HG03139 (cell line): ENCODE results near the gene DPYD.

ENCODE experiments used
- ATAC-seq: cut with Tn5 transposase; IDR thresholded peaks from one replicate; pipeline ENCODE4 v1.9.1; 2021; ENCODE audit not compliant: unreplicated experiment

DPYD gene

GRCh38 chr1:97070376-97070775 lies 850.5 kb downstream of the DPYD start:
- no peak for ATAC-seq

GRCh38 chr1:97069312-97069711 lies 851.5 kb downstream of the DPYD start:
- ATAC-seq: no peak

DNA sequence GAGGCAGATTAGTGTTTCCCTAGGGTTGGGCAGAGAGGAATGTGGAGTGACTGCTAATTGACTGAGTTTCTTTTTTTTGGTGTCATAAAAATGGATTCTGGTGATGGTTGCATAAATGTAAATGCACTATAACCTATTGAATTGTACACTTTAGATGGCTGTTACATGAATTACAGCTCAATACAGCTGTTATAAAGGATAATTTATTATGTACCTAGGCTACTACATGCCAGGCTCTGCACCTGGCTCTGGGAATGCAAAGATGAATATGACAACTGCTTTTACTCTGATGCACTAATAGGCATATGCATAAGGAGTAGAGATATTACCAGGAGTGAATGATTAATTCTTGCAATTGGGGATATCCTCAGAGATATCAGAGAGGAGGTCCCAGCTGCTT lies 854.0 kb downstream of the DPYD start:
- no peak for ATAC-seq

DNA sequence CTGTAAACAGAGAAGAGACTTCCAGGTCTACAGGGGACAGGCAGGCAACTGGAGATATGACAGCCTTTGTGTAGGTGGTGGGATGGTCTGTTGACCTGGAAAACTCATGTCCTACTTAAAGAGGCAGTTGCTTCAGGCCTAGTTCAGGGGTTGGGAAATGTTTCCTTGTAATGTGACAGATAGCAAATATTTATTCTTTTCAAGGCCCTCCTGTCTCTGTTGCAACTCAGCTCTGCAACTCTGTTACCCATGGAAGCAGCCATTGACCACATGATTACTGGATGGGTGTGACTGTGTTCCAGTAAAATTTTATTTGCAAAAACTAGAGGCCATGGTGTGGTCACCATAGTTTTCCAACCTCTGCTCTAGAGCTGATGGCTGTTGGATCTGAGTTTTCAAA lies 857.3 kb downstream of the DPYD start:
- no peak for ATAC-seq

DNA sequence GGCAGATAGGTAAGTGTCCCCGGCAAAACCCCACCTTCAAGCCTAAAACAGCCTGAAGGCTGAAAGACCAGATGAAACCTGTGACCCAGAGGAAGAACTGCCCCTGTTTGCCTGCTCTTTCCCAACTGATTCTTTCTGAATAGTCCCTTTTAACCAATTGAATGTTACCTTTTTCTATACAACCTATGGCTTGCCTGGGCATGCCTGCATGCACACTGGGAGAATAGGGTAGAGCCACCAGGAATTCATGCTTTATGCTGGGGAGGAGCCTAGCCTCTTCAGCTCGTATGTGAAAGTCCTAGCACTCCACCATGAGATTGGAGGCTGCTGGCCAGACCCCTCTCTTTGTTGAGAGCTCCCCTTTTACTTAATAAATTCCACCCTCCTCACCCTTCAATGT lies 859.2 kb downstream of the DPYD start:
- ATAC-seq: no peak

DNA sequence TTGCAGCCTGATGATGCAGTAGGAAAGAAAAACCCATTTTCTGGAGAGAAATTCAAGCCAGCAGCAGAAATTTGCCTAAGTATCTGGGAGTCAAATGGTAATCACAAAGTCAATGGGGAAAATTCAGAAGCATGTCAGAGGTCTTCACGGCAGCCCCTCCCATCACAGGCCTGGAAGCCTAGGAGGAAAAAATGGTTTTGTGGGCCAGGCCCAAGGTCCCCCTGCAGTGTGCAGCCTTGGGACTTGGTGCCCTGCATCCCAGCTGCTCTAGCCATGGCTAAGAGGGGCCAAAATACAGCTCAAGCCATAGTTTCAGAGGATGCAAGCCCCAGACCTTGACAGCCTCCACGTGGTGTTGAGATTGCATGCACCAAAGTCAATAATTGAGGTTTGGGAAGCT lies 864.4 kb downstream of the DPYD start:
- no peak for ATAC-seq

DNA sequence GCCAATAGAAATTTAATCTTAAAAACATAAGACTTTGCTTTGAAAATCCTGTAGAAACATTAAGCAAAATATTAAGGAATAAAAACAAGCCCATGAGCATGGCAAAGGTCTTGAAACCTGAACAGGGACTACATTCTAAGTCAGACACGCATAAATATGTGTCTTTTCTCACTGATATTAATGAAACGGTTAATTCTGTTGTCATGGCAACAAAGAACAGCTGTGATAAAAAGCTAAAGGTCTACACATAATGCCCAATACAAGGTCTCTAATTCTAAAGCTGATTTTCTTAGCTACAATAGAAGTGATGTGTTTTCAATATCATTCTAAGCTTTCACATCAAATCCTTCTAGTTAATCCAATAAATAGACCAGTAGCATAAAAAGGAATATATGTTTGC lies 867.6 kb downstream of the DPYD start:
- no peak for ATAC-seq

DNA sequence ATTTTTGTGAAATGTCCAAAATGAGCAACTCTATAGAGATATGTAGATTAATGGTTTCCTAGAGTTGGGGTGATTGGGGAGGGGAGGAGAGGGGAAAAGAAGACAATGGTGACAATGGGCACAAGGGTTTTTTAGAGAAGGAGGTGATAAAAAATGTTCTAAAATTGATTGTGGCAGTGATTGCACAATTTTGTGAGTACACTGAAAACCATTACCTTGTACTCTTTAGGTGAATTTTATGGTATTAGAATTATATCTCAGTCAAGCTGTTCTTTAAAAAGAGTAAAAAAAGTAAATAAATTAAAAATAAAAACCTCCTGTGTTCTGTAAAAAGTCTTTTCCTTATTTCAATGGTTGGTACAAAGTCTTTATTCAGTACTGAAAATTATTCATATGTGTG lies 869.0 kb downstream of the DPYD start:
- no peak for ATAC-seq

GRCh38 chr1:97050506-97050905 lies 870.3 kb downstream of the DPYD start:
- no peak for ATAC-seq

- no peak for ATAC-seq
Measured at GRCh38 chr1:97047421-97047793, 873.4 kb downstream of the DPYD start.

GRCh38 chr1:97046765-97047420 lies 873.9 kb downstream of the DPYD start:
- ATAC-seq: no peak

DNA sequence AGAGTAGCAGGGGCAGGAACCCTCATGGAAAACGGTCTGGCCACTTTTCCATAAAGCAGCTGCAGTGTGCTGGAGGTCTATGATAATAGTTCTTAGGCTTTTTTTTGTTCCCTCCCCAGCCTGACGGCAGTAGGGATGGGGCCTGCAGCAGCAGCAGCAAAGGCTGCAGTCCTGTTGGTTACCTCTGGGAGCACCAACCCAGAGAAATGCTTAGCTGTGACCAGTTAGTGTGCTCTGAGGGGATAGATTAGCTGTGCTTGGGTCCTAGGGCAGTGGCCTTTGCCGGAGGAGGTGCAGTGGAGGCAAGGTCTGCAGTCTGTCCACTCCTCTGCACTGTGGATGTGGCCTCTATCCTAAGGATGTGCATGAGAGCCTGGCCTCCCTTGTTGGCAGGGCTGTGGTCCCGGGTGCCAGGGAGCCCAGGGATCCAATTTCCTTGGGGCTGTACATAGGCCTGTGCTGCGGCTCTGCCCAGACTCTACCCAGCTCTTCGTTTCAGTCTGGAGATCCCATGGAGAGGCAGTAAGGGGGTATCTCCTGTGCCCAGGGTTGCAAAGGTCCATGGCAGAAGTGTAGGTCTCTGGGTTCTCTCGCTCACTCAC lies 876.6 kb downstream of the DPYD start:
- no peak for ATAC-seq

- no peak for ATAC-seq
Measured at GRCh38 chr1:97042551-97042950, 878.3 kb downstream of the DPYD start.

DNA sequence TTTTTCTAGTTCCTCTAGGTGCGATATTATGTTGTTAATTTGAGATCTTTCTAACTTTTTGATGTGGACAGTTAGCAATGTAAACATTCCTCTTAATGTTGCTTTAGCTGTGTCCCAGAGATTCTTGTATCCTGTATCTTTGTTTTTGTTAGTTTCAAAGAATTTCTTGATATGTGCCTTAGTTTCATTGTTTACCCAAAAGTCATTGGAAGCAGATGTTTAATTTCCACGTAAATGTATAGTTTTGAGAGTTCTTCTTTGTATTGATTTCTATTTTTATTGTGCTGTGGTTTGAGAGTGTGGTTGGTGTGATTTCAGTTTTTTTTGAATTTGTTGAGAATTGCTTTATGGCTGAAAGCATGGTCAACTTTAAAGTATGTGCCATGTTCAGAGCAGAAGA lies 879.8 kb downstream of the DPYD start:
- no peak for ATAC-seq

DNA sequence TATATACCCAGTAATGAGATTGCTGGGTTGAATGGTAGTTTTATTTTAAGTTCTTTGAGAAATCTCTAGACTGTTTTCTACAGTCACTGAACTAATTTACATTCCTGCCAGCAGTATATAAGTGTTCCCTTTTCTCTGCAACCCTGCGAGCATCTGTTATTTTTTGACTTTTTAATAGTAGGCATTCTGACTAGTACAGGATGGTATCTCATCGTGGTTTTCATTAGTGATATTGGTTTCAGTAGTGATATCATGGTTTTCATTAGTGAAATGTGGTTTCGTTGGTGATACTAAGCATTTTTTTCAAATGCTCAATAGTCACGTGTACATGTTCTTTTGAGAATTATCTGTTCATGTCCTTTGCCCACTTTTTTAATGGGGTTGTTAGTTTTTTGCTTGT lies 882.4 kb downstream of the DPYD start:
- ATAC-seq: no peak

GRCh38 chr1:97034651-97035050 lies 886.2 kb downstream of the DPYD start:
- ATAC-seq: no peak

DNA sequence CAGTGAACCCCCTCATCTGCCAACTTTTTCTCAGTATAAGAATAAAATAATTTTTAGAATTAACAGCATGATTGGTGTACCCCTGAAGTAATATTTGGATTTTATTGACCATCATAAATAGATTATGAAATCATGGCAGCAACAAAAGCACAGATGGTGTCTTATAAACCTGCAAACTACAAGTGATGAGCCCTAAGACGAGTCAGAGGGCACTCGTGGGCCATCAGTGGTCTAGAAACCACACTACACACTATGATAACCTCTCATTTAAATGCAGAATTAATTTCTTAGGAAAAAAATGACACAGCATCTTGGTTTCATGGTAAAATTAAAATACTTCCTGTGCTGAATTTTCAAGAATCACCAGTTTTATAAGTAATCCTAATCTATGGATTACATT lies 886.9 kb downstream of the DPYD start:
- ATAC-seq: no peak
